Renal cortex interstitium (tissue), 11 donors: ENCODE measurements around the gene MYH7B. TPM values are rescaled to one million over a fixed set of nuclear protein-coding genes. Genes with fewer than 3 reads are reported as not detected.

Experiments
- DNase-seq, 11 donors: peaks; one replicate each; pipeline ENCODE4 v3.0.0-alpha.2; 2013; ENCODE audit warnings: low read depth in 9 of 11, low spot score in 4 of 11; ENCODE audit errors: extremely low read depth in 1 of 11
- polyA plus RNA-seq, 3 donors: library from polyadenylated mRNA; unstranded; fragments of 120-200 nt; gene quantifications; one replicate each; pipeline ENCODE4 v1.2.1, GENCODE V29; 2013; ENCODE audit not compliant: insufficient read length in 3 of 3

Gene MYH7B
- polyA plus RNA-seq, 3 donors = 0.84 to 2.7 (median 1.6) TPM

DNA sequence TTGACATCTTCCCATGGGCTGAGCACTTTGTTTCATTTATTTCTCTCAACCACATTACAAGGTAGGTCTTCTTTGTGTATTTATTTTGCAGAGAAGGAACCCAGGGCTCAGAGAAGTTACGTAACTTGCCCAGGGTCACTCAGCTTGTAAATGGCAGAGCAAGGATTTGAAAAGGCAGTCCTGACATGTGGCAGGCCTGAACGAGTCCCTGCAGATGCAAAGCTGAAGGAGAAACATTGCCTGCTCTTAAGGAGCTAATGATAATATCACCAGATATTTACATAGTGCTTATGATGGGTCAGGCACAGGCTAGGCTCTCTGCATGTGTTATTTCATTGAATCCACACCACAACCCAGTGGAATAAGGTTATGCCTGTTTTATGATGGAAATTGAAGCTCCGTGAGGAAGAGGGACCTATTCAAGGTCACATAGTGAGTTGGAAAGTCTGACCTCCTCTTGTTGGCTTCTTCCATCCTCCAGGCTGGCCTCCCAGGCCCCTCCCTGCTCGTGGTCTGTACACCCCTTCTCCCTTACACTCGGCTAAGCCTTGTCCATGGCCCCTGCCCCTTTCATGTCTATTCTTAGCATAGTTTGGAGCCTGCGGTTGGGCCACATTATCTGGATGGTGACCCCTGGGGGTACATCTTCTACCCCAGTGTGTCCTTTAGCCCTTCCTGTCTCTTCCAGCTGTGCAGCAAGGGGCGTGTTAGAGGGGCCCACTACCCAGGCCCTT lies 12.5 kb downstream of the MYH7B start:
- no peak for DNase-seq

DNA sequence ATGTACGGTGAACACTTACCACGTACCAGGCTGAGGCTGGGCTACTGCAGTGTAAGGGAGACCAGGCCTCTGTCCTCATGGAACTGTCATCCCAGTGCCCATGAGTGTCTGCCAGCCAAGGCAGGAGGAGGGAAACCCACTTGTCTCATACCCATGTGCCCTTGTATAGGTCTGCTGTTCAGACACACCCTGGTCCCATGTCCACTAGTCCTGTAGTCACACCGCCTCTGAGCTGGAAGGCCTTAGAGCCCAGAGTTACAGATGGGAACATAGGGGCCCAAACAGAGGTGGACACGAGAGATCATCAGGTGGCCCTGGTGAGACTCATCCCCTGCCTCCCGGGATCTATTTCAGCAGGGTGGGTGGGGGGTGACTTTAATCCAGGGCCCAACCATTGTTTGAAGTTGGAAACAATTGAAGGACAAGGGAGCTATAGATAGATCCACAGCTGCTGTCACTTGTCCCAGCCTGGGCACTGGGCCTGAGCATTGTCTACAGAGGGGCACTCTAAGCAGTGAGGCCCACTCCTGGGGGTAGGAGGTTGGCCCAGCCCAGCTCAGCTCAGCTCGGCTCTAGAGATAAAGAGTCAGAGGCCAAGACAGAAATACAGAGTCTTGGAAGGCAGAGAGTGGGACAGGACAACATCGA lies 14.6 kb downstream of the MYH7B start:
- no peak for DNase-seq

DNA sequence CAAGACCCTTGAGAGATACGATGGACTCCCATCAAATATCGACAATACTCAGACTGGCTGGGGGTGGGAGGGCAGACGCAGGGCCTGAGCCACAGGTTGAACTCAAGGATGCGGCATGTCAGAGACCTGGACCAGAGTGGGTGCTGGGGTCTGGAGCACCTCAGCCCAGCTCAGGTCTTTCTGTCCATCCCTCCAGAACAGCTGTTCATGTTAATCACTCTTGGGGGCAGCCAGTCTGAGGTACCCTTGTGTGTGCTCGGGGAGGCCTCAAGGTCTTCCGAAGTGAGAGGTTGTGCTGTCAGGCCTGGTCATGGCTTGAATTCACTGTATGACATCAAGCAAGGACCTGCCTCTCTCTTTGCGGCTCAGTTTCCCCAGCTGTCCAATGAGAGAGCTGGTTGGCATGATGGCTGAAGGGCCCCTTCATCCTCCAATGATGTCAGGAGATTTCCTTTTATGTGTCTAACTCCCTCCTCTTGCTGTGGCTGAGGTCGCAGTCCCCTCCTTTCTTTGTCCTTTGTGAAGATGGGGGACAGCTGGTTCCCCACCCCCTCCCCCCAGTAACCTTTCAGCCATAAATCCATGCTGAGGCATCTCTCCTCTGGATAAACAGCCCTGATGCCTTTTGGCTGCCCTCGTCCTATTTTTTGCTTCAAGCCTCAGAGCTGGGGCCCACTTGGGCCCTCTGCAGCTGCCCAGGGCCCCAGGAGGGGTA lies 15.3 kb downstream of the MYH7B start:
- DNase-seq = no peak

DNA sequence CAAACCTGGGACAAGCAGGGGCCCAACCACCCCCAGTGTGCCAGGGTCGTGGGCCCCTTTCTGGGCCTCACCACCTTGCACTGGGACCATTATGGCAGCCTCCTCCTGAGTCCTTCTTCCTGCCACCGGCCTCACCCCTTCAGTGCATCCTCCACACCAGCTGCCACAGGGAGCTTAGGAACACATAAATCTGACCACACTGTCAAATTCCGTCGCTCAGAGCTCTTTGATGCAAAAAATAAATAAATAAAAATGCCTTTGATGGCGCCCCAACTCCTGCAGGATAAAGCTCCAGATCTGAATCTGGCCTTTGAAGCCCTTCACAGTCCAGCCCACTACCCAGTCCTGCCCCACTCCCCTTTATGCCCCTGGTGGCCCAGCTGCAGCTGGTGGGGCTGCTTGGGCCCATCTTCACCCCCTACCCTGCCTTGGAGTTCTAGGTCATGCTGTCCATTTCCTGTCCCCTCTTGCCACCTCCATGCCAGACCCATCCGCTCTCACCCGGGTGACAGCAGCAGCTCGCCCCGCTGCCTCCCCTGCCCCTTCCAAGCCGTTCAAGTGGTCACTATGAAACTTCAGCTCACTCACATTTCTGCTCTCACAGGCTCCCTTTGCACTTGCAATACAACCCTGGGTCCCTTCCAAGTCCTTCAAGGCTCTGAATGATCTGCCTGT lies 16.0 kb downstream of the MYH7B start:
- DNase-seq = no peak

GRCh38 chr20:34974246-34974645 lies 18.6 kb downstream of the MYH7B start:
- no peak for DNase-seq

DNA sequence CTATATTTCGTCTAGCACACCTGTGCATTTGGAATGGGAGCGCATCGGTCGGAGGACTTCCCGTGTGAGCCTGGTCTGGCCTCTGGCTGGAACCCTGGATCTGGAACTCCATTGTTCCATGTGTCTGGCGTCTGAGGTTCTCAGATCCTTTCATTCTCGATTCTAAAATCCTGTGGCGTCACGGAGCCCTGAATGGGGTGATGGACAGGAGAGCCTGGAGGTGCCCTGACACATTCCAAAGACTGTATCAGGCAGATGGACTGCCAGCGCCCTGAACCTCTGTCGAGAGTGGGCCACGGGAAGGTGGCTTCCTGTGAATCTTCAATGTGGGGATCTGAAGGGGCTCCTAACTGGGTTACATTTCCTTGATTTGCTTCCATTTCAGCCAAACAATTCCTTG lies 20.6 kb downstream of the MYH7B start:
- no peak for DNase-seq

- DNase-seq = no peak
These were observed 21.9 kb downstream of the MYH7B start for GRCh38 chr20:34977365-34978091.

DNA sequence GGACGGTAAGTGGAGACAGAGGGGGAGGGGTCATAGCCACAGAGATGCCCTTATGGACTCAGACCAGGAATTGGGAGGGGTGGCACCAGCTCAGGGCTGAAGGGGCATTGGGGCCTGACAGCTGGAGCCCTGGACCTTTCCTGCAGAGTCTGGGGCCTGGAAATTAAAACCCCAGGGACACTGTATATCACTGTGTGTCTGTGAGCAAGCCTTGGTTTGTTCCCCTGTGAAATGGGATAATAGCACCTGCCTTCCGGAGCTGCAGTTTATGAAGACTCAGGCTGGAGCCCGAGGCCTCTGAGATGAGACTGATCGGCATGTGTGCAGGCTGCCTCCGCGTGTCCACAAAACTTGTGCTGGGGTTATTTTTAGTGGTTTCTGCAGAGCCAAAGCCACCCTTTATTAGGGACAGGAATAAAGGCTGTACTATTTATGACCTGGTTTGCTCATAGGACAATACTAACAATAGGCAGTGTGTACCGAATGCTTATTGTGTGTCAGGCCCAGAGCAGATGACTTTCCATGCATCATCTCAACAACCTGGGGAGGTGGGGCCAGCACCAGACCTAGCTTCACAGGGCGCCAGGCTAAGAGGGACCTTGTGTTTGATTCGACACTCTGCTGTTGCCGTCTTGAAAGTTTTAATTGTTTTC lies 22.6 kb downstream of the MYH7B start:
- DNase-seq = no peak

GRCh38 chr20:34979366-34980153 lies 23.9 kb downstream of the MYH7B start:
- no peak for DNase-seq

DNA sequence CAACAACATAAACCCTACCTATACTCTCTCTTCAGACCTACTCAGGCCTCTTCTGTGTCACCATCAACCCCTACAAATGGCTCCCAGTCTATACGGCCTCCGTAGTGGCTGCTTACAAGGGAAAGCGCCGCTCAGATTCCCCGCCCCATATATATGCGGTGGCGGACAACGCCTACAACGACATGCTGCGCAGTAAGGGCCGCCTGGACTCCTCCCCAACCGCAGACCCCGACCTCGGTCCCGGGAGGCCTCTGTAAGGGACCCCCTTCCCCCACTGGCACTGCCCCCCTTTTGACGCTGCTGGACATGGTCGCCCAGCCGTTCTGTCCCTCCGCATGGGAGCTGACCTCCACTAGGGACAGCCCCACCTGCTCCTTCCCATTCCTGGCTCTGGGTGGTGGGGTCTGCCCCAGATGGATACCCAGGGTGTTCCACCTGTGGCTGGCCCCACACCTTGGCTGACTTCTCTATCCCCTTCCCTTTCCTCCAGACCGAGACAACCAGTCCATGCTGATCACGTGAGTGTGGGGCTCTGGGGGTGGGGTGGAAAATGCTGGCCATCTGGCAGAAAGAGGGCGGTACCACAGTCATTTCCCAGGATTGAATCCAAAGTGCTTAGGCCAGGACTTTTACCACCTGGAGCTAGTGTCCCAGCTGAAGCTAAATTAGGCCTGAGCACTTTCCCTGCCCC lies 25.0 kb downstream of the MYH7B start:
- DNase-seq = no peak

DNA sequence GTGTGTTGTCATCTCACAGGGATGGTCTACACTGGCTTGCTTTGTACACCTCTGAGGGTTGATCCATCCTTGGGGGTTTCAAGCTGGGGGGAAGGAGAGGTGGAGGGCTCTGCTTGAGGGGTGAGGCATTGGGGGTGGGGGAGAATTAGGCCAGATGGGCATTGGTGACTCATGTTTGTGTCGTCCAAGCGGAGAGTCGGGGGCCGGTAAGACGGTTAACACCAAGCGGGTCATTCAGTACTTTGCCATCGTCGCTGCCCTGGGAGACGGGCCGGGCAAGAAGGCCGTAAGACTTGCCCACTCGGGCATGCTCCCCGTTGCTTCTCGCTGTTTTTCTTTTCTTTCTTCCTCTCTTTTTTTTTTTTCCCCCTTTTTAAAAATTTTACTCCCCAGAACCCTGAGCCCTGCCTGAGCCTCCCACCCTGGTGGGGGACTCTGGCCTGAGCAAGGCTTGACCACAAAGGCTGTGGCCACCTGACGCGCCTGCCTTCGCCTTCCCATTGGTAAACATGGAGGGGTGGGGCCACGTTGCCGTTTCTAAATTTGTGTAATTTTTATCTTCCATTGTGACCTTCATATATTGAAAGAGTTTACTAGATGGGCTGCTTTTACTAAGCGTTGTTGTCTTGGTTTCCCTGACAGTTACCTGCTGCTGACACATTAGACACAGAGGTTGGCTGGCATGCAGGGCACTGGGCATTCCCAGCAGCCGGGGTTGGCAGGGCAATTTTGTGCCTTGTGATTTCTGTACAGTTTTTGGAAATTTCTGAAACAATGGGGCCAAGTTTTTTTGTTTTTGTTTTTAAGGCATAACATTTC lies 26.8 kb downstream of the MYH7B start:
- no peak for DNase-seq

- no peak for DNase-seq
These were observed 27.6 kb downstream of the MYH7B start for GRCh38 chr20:34983089-34983820.

DNA sequence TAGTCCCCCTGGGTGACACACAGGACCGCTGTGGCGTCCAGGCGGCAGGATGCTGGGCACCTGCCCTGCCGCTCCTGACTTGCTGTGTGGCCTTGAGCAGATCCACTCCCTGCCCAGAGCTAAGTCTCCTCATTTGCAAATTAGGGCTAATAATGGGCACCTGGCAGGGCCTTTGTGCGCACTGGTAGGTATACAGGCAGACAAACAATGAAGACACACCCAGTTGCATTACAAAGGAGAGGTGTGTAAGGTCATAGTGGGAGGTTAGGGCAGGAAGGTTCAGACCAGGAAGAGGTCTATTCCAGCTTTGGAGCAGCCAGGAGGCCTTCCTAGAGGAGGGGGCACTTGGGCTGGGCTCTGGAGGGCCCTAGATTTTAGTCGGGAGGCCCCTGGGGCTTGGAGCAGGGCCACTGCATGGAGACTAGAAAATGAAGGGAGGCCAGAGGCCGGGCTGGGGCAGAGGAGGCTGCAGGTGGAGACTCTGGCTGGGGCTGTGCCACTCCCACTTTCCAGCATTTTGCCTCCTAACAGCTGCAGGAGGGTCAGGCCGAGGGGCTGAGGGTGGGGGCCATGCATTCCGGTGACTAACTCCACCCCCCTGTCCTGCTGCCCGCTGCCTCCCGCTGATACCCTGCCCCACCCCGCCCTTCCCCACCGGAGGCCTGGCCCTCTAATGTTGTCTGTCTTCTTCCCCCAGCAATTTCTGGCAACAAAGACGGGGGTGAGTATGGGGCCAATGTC lies 28.5 kb downstream of the MYH7B start:
- no peak for DNase-seq

DNA sequence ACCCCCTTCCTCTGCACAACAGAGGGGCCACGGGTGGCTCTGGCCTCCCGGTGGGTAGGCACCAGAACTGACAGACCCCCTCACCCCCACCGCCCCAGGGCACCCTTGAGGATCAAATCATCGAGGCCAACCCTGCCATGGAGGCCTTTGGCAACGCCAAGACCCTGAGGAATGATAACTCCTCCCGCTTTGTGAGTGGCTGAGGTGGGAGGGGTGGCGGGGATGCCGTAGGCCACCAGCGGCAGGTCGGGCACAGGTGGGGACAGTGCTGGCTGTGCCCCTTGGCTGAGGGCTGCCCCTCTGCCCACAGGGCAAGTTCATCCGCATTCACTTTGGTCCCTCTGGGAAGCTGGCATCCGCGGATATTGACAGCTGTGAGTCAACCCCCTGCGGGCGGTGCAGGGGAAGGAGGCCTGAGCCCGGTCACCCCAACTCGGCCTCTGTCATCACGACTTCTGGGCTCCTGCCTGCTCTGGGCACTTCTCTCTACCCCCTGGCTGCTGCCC lies 29.1 kb downstream of the MYH7B start:
- DNase-seq = no peak
